ENCODE data around the gene SSU72.
"Not testable (repeated sequence)": the region's sequence is repeated elsewhere in the genome, so short reads cannot be mapped to it uniquely, and the experiment has no call there.

GRCh38 chr1:1523651-1524050 is 51.0 kb downstream of the SSU72 start:
- TF ChIP-seq CTCF, POLR2A (IDR thresholded peaks at IDR 0.05): not testable (repeated sequence)
